Measurements from ENCODE around the gene DPYSL5. TPM values are rescaled to one million over a fixed set of nuclear protein-coding genes. Genes with fewer than 3 reads are reported as not detected.

The DPYSL5 gene
- total and polyA plus RNA-seq, 2 donors (not counting 1 experiment from before 2014, with no cell fraction given) = not detected

DNA sequence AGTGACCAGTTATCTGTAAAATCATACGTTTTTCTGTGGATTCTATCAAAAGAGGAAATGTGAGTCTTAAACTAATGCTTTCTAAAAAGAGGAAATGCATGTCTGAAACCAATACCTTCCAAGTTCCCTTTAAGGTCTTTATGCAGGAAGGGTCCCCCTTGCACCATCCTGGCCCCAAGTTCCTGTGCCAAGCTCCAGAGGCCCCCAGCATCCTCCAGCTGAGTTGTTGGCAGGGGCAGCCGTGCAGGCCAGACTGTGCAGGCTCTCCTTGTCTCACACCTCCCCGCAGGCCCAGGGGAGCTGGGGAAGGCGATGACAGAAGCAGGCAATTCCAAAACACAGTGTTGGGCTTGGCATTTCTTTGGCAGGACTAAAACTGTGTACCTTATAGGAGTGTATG, 39.2 kb downstream of the DPYSL5 start:
- Histone ChIP-seq H3K27me3 (replicated peaks in 1 of 4; ENCODE audit: control extremely low read depth in 1 of 4, control insufficient read depth in 3 of 4, insufficient read depth in 4 of 4, low read length in 3 of 4) (no peaks in the 10 kb centered on the region), H3K79me2 (ENCODE audit: control insufficient read depth, insufficient read depth, low read length) (no peaks in the 10 kb centered on the region), H4K20me1 (ENCODE audit: control insufficient read depth, insufficient read depth, low read length, poor library complexity, severe bottlenecking) (no peaks in the 10 kb centered on the region), H3K27ac (ENCODE audit: low read length in 2 of 2) (no peak overlapping the region), H3K9me3 (ENCODE audit: control extremely low read depth in 1 of 3, control insufficient read depth in 2 of 3, insufficient read depth in 1 of 3, low read length in 2 of 3) (no peaks in the 10 kb centered on the region), H3K4me2 (replicated peaks; ENCODE audit: low read depth, low read length, poor library complexity, severe bottlenecking) (peak overlapping the region; percentile 42), H3K4me3 (ENCODE audit: control extremely low read depth in 1 of 5, extremely low read depth in 1 of 5, insufficient read depth in 1 of 5, low read depth in 2 of 5, low read length in 4 of 5) (no peak overlapping the region), H3K4me1 (ENCODE audit: control insufficient read depth in 2 of 2, insufficient read depth in 2 of 2, low read length in 2 of 2) (peaks cover 11 to 14% of the 10 kb centered on the region in 2 donors), H3K36me3 (replicated peaks in 1 of 2; ENCODE audit: control extremely low read depth in 1 of 2, control insufficient read depth in 1 of 2, extremely low read depth in 1 of 2, insufficient read depth in 2 of 2, low read length in 1 of 2) (no peaks in the 10 kb centered on the region), H2AFZ (ENCODE audit: insufficient read depth, low read depth, low read length, poor library complexity, severe bottlenecking) (peak overlapping the region; percentile 22), H3K9ac (ENCODE audit: low read length) (no peak overlapping the region)
- intact Hi-C loops (cut with micrococcal nuclease) = no loop called here
- Mint-ChIP-seq H3K27ac (peak overlapping the region; percentile 12), H3K27me3 (peaks cover 8% of the 10 kb centered on the region), H3K4me3 (no peak overlapping the region), H3K4me1 (peaks cover 11% of the 10 kb centered on the region), H3K9me3 (ENCODE audit: insufficient read depth) (no peaks in the 10 kb centered on the region)
- POLR2A ChIA-PET = no interaction called here
- DNase-seq (peak; percentile 43), ATAC-seq (ENCODE audit: low read depth) (peak; percentile 45)
- WGBS (ENCODE audit: insufficient coverage) = 0% methylated on average over 2 of the region's 4 CpGs
- TF ChIP-seq CTCF (IDR thresholded peaks at IDR 0.05) (no peak), EZH2 (IDR thresholded peaks at IDR 0.05; ENCODE audit: borderline replicate concordance, insufficient read depth, low read depth, low read length, poor library complexity, severe bottlenecking) (no peak)
- CTCF ChIA-PET = no interaction called here

- Mint-ChIP-seq H3K9me3 (ENCODE audit: insufficient read depth) (no peaks in the 10 kb centered on the region), H3K4me3 (no peak overlapping the region), H3K4me1 (peaks cover 11% of the 10 kb centered on the region), H3K27ac (no peak overlapping the region), H3K27me3 (peaks cover 7% of the 10 kb centered on the region)
- intact Hi-C loops (cut with micrococcal nuclease) = no loop called here
- Histone ChIP-seq H3K27ac (ENCODE audit: low read length in 2 of 2) (no peak overlapping the region), H3K27me3 (replicated peaks in 1 of 4; ENCODE audit: control extremely low read depth in 1 of 4, control insufficient read depth in 3 of 4, insufficient read depth in 4 of 4, low read length in 3 of 4) (no peaks in the 10 kb centered on the region), H3K79me2 (ENCODE audit: control insufficient read depth, insufficient read depth, low read length) (no peaks in the 10 kb centered on the region), H3K4me1 (ENCODE audit: control insufficient read depth in 2 of 2, insufficient read depth in 2 of 2, low read length in 2 of 2) (peaks cover 11 to 14% of the 10 kb centered on the region in 2 donors), H3K9ac (ENCODE audit: low read length) (no peak overlapping the region), H3K9me3 (ENCODE audit: control extremely low read depth in 1 of 3, control insufficient read depth in 2 of 3, insufficient read depth in 1 of 3, low read length in 2 of 3) (no peaks in the 10 kb centered on the region), H2AFZ (ENCODE audit: insufficient read depth, low read depth, low read length, poor library complexity, severe bottlenecking) (no peak overlapping the region), H3K4me3 (ENCODE audit: control extremely low read depth in 1 of 5, extremely low read depth in 1 of 5, insufficient read depth in 1 of 5, low read depth in 2 of 5, low read length in 4 of 5) (no peak overlapping the region), H3K36me3 (replicated peaks in 1 of 2; ENCODE audit: control extremely low read depth in 1 of 2, control insufficient read depth in 1 of 2, extremely low read depth in 1 of 2, insufficient read depth in 2 of 2, low read length in 1 of 2) (no peaks in the 10 kb centered on the region), H4K20me1 (ENCODE audit: control insufficient read depth, insufficient read depth, low read length, poor library complexity, severe bottlenecking) (no peaks in the 10 kb centered on the region), H3K4me2 (replicated peaks; ENCODE audit: low read depth, low read length, poor library complexity, severe bottlenecking) (no peak overlapping the region)
- no peak for TF ChIP-seq CTCF (IDR thresholded peaks at IDR 0.05)
- TF ChIP-seq EZH2 (IDR thresholded peaks at IDR 0.05; ENCODE audit: borderline replicate concordance, insufficient read depth, low read depth, low read length, poor library complexity, severe bottlenecking) = no peak
- DNase-seq (no peak), ATAC-seq (ENCODE audit: low read depth) (no peak)
- ChIA-PET CTCF (interaction anchor here (1.4 kb wide), 1 partner anchor 43 kb away, joined by 5 read pairs; no protein-coding TSS in a partner anchor), POLR2A (no interaction called here)
- 86% methylated on average over 1 of the region's 4 CpGs for WGBS (ENCODE audit: insufficient coverage)
Observed at GRCh38 chr2:26889796-26890195, 41.9 kb downstream of the DPYSL5 start.

All from B cell (primary cell).